HG03575 (cell line): Measurements from ENCODE around the gene ZAR1.

Source experiments
- ATAC-seq: cut with Tn5 transposase; IDR thresholded peaks from one replicate; pipeline ENCODE4 v1.9.1; 2021; ENCODE audit not compliant: unreplicated experiment, insufficient number of reproducible peaks, low FRiP score; ENCODE audit errors: extremely low read depth

The ZAR1 gene

DNA sequence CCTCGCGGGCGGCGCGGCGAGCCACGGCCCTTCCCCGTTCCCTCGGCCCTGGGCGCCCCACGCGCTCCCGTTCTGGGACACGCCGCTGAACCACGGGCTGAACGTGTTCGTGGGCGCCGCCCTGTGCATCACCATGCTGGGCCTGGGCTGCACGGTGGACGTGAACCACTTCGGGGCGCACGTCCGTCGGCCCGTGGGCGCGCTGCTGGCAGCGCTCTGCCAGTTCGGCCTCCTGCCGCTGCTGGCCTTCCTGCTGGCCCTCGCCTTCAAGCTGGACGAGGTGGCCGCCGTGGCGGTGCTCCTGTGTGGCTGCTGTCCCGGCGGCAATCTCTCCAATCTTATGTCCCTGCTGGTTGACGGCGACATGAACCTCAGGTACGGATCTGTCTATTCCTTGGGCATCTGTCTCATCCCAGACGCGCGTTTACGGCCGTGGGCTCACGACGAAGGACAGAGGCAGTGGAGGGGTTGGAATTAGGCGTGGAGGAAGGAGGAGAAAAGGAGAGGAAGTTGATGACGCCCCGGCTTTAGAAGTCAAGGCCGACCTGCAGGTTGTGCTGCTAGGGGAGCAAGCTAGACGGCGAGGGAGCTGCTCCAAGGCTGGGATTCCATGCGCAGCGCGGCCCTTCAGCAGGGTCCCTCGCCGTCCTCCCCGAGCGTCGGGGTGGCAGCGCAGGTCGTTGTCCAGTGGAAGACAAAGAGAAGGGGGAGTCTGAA is 6.1 kb upstream of the ZAR1 start:
- no peak for ATAC-seq

- ATAC-seq, result no peak
Observed at GRCh38 chr4:48484494-48485168, 5.4 kb upstream of the ZAR1 start.

DNA sequence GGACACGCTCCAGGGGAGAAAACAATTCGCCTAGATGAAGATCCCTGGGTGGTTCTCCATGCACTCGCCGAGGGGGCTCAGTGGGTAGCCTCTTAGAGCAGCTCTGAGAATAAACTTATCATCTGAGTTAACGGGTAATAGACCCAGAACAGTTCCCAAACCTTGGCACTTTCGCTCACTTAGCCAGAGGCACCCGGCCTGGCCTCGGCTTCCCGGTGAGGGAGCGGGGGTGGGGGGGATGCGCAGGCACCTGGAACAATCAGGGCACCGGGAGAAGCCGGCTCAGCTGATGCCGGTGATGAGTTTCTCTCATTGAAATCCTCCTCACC is 405 bp upstream of the ZAR1 start:
- ATAC-seq, result no peak

DNA sequence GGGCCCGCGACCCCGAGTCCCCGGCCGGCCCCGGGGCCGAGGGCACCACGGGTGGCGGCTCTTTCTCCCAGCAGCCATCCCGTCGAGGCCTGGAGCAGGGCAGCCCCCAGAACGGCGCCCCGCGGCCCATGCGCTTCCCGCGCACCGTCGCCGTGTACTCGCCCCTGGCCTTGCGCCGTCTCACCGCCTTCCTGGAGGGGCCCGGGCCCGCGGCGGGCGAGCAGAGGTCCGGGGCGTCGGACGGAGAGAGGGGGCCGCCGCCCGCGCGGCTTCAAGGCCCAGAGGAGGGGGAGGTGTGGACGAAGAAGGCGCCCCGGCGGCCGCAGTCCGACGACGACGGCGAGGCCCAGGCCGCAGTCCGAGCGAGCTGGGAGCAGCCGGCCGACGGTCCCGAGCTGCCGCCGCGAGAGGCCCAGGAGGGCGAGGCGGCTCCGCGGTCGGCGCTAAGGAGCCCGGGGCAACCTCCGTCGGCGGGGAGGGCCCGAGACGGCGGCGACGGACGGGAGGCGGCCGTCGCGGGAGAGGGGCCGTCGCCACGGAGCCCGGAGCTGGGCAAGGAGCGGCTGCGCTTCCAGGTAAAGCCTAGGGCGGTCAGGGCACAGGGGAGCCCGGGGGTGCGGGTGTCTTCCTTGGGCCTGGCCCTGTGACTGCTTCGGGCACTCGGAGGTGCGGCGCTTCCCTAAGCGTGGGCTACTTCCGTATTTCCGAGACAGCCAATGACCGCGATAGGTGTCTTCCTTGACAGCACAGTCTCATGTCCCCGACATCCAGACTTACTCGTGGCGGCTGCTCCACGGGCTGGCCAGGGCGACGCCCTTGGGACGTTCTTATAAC is 845 bp downstream of the ZAR1 start:
- ATAC-seq, result no peak

DNA sequence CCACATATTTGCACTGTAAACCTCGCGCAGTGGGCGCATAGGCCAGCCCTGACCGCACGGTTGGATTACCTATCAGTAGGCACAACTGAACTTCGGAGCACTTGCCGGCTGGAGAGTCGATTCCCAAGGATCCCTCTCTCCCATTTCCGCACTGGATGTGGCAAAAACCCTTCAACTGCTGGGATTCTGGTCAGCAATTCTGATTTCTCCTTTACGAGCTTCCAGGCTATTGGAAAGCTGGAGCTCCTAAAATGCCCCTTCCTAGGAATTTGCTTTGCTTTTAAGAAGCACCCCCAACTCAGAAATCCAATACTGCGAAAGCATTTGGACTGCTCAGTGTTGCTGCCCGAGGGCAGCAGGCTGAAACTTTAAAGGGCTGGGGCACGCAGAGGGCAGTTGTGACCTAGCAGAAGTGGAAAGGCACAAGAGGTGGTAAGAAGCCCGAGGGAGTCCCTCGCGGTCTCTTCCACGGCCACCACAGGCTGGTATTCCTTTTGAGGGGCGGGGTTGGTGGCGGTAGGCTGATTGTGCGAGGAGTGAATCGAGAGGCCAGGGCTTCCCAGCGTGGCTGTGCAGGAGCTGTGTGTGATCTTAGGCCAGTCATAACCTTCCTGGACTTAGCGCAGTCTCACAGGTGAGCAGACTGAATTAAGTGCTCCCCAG is 1.6 kb downstream of the ZAR1 start:
- no peak for ATAC-seq

DNA sequence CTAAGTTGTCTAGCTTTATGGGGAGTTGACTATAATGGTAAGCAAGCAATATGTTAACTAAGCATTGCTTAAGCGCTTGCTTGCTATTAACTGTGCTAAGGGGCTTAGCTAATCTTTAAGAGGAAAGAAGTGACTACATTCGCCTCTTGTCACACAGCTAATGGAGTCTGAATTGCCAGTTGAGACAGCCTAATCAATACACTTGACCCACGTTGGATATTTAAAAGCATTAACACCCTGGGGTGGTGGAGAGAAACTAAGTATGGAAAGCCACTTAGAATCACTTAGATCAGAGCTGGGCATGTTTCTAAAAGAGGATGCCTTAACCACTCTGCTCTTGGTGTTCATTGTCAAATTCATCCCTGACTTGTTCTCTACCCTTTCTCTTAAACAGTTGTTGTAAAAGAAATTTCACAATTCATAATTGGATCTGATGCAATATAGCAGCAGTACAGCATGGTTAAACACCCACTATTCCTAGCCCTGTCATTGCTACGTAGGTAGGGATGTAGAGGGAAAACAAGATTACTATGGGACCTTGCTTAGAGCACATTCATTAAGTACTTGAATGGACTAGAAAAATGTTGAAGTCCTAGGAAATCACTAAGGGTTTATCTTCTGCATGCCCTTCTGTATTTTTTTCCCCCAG is 3.5 kb downstream of the ZAR1 start:
- no peak for ATAC-seq

- no peak for ATAC-seq
Observed at GRCh38 chr4:48495941-48496340, 5.9 kb downstream of the ZAR1 start.

DNA sequence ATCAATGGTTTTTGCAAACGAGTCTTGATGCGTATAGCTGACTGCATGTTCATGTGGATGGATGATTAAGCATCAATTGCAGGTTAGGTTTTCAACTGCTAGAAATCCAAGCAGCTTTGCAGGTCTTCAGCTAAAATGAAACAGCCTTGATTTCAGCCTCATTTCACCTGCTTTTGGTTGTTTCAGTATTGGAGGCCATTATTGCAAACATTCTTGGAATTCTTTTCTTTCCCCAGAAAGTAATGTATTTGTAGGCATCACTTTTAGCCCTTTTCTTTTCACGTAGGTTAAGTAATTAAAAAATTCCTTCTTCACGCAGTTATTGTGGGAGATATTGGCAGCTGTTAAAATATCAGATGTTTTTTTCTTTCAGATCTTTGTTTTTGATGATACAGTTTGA is 8.8 kb downstream of the ZAR1 start:
- ATAC-seq, result no peak

DNA sequence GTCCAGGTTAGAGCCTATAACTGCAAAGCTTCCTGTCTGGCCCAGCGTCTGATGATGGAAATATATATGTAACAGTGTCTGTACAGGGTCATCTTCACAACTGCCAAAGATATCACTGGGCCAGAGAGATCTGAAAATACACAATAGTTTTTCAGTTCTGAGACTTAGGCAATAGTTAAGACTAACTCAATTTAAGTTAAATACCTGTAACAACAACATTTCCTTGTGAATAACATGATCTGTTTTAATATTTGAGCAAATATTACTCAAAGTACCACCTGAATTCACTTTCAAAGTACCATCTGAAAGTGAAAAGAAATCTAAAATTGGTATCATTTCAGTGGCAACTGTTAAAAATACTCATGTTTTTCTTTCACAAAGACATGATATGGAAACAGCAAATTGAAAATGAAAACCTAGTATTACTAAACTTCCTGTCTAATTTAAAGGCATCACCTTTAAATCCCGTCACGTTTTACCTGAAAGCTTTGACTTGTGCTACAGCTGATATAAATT is 9.6 kb downstream of the ZAR1 start:
- ATAC-seq, result peak; percentile 72

DNA sequence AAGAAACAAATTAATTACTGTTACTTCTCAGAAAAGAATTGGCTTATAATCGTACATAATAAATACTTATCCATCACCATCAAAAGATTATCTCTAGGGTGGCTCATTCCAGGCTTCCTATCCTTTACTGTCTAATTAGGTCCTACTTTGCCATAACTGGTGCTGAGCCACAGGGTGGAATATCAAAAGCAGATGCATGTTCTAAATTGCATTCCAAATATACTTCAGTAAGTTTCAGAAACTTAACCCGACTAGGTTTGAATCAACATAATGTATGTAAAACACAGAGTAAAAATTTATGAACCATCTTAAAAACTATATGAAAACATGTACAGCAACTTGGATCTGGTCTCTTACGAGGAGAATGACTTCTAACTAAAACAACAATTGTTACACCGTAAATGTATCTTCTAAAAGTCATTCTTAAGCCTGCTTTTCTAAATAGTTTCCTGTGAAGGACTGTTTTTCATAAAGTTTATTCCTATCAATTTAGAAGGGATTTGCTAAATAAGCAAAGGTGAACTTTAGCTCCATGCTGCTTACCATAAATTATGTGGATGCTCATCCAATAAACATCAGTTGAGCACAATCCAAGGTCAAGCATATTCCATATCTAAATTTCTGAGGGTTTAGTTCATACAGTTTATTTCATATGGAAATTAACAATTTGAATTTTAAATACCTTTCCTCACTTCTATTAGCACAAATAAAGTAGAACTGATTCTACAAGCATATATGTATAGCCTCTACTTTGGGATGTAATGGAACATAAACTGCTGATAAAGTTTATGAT is 13.4 kb downstream of the ZAR1 start:
- ATAC-seq, result no peak

GRCh38 chr4:48504026-48504330 is 13.9 kb downstream of the ZAR1 start:
- no peak for ATAC-seq

GRCh38 chr4:48504352-48504751 is 14.3 kb downstream of the ZAR1 start:
- ATAC-seq, result no peak

DNA sequence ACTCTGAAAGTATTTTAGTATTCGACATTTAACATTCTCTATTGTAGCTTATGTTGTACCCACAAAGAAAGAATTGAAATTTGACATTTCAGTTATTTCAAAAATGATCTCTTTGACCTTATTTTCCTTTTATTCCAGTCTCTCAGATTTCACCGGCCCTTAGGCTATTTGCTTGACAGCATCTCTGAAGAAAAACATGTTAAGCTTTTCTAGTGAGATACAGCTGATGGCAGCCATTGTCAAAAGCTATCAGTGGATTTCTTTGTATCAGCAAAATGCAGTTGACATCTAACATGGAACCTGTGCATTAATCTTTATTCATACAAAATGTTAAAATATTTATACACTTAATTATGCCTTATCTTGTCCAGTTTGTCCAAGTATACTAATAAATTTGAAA is 16.7 kb downstream of the ZAR1 start:
- ATAC-seq, result no peak

DNA sequence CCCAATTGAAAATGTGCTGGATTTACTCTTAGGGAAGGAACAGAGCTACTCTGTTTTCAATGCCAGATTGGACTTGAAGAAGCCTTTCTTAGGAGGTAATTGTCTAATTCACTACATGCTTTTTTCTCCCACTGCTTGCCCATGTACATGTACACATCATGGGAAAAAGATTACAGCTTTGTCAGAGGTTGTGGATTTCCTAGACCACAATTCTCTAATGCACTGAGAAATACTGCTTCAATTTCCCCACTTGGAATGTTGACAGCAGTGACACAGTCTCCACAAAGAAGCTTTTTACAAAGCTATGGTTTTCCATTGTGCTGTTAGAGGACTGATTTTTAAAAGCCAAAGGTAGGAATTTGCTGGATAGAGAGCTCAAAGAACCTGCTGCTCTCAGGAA is 19.5 kb downstream of the ZAR1 start:
- ATAC-seq, result no peak

DNA sequence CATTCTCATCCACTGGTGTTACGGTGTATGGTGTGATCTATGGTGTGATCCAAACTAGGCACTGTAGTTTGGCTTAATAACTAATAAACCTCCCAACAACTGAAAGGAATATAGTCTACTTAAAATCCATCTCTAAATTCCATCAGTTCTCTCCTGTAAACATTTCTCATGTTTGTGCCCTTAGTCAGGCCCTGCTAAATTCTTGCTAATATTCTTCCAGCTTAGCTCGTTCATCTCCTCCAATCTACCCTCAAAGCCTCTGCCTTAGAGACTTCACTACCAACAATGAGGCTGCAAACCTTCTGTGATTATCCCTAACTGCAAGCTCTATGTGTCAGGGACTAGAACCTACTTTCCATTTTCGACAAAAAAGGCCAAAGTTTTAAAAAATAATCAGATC is 28.1 kb downstream of the ZAR1 start:
- ATAC-seq, result no peak

DNA sequence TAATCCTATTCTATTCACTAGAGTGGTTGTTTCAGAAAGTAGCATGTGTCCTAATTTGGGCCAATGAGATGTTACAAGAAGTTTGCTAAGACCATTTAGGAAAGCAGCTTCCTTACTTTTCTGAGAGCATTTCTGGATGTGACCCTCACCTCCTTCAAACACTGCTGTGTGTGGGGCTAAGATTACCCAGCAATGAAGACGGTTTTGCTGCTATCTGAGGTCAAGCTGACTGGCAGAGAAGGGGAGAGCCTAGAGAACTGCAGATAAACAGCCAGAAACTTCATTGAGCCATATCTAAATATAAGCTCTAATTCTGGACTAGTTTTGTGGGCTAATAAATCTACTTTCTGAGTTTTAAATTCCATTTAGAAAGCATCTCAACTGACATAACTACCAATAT is 36.4 kb downstream of the ZAR1 start:
- no peak for ATAC-seq

DNA sequence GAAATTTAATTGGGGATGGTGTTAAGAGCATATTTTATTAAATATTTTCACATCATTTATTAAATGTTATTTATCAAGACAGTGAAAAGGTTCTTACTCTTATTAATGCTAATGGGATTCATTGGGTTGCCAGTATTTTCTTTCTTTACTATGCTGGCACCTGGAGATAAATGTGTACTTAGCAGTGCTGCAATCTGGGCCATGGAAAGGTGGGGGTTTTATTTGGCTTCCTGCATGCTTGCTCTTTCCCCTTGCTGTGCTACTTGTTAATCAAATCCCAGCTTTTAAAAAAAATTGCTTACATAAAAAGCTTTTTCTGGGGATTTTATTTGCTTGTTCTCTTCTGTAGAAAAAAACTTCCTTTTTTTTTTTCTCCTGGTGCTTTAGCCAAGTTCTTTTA is 48.3 kb downstream of the ZAR1 start:
- no peak for ATAC-seq

- no peak for ATAC-seq
Observed at GRCh38 chr4:48539597-48539996, 49.5 kb downstream of the ZAR1 start.
